Erythroblast (primary cell): ENCODE measurements around the gene B3GNT4.

Source experiments
- GATA1 ChIP-seq: IDR thresholded peaks from 2 replicates; pipeline ENCODE4 v1.6.1; 2011; ENCODE audit warnings: low read depth, mild to moderate bottlenecking, control low read depth, low read length, moderate library complexity
- POLR2A ChIP-seq: IDR thresholded peaks from 2 replicates; pipeline ENCODE4 v1.6.1; 2011; ENCODE audit warnings: mild to moderate bottlenecking, low read length

- TF ChIP-seq POLR2A = no peak
- no peak for TF ChIP-seq GATA1
These were observed 44.7 kb upstream of the B3GNT4 start for GRCh38 chr12:122158700-122159285.
